Left cardiac atrium (tissue), 4 donors: ENCODE data around the gene MPP4. TPM values are rescaled to one million over a fixed set of nuclear protein-coding genes. Genes with fewer than 3 reads are reported as not detected.
"Not testable (repeated sequence)": the region's sequence is repeated elsewhere in the genome, so short reads cannot be mapped to it uniquely, and the experiment has no call there.

ENCODE experiments used
- ATAC-seq, 2 donors: fragments of 200-7000 bp; cut with Tn5 transposase; one replicate each; pipeline ENCODE4 v1.9.1; 2020; ENCODE audit warnings: mild to moderate bottlenecking in 2 of 2, moderate library complexity in 2 of 2
- DNase-seq: peaks from one replicate; pipeline ENCODE4 v3.0.0-alpha.2; 2020
- intact Hi-C, 2 donors: fragments of 100-400 bp; cut with DNase I; formaldehyde crosslinking; loops; one replicate each; pipeline versions ENCODE4 v1.14.1 to v1.15.1; 2022 to 2023
- total RNA-seq, 2 donors: library from RNA; stranded (reverse); fragmentation: NEBNext Ultra II Directional; extraction: Animal tissue kit (Norgen Biotek cat#: 25700); gene quantifications; one replicate each; pipeline ENCODE4 v1.2.1, GENCODE V29; 2021
- donor health status: DM: no; HTN: yes; CAD: no.
- donor health status: DM: no; HTN: yes; CAD: no; lungs with severe emphysema.
- donor health status: DM: yes; HTN: yes; CAD: no.
- donor health status: Dilated cardiomyopathy.

MPP4 gene
- total RNA-seq, 2 donors from 2014 or later, result 0.10 TPM; not detected in 1

DNA sequence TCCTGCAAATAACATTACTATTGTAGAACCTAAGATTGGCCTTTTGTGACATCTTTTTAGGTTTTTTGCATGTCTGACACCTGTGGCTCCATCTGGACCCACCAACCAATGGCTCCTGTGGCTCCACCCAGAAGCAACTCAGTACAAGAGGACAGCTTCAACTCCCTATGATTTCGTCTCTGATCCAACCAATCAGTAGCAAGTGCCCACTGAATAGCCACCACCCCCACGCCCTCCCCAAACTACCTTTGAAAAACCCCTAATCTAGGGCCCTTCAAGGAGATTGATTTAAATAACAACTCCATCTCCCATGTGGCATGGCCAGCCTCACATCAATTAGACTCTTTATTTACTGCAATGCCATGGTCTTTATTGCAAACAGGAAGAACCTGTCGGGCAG lies 23.6 kb downstream of the MPP4 start:
- DNase-seq, result no peak
- ATAC-seq, result no peak
- intact Hi-C loops, result no loop called here

GRCh38 chr2:201674298-201674697 lies 24.1 kb downstream of the MPP4 start:
- intact Hi-C loops, result no loop called here
- ATAC-seq, result no peak

DNA sequence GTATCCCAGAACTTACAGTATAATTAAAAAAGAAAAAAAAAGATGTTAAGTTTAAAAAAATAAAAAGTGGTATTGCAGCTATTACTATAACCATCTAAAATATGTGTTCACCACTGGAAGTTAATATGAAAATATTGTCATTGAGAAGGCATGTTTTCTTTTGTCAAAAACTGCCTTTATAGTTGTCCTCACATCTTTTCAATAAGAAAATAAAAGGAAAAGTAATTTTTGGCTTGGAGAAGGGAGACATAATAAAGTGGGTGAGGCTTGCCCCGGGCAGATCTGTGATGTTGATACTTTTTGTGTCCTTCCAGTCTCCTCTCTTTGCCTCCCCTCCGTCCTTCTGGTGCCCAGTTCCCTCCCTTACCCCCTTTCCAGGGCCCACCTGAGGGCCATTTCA lies 24.9 kb downstream of the MPP4 start:
- ATAC-seq, result no peak
- DNase-seq, result no peak
- intact Hi-C loops, result no loop called here

More at GRCh38 chr2:201674298-201674697, 24.1 kb downstream of the MPP4 start:
- no peak for DNase-seq

DNA sequence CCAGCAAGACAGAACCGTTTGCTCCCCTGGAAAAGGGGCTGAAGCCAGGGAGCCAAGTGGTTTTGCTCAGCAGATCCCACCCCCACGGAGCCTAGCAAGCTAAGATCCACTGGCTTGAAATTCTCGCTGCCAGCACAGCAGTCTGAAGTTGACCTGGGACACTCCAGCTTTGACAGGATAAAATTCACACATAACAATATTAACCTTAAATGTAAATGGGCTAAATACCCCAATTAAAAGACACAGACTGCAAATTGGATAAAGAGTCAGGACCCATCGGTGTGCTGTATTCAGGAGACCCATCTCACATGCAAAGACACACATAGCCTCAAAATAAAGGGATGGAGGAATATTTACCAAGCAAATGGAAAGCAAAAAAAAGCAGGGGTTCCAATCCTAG lies 27.2 kb downstream of the MPP4 start:
- DNase-seq, intact Hi-C loops, ATAC-seq: not testable (repeated sequence)

DNA sequence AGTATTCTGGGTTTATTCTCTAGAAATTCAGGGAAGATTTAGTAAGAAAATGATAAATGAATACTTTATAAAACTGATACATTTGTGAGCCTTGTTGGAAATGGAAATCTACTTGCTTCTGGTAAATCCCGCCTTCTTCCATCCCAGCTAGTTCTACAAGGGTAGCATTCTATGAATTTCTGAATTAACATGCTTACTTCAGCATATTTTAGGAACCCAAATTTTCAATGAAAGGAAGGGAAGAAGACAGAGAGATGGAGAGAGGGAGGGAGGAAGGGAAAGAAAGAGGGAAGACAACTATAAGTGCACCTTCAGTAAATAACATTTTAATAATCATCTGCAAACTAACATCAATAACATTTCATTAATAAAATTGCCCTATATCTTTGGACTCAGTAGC lies 28.6 kb downstream of the MPP4 start:
- intact Hi-C loops, result no loop called here
- no peak for ATAC-seq
- no peak for DNase-seq

GRCh38 chr2:201668402-201668910 lies 30.0 kb downstream of the MPP4 start:
- DNase-seq (no peak), ATAC-seq (no peak)
- intact Hi-C loops, result no loop called here

DNA sequence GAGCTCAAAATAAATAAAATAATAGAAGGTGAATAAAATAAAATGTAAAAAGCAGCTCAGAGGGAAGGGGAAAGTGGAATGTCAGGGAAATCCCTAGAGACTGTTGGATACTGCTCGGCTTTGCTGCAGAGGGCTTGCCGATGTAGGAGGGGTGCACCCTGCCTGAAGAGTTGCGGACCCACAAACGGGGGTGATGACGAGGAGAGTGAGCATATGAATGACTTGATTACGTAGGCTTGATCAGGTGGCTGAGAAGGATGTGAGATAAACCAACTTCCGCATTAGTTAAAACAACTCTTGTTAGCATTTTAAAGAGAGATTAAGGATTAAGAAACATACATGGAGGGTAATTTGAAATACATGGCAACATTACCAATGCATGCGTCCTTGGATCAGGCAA lies 34.1 kb downstream of the MPP4 start:
- intact Hi-C loops, result no loop called here
- DNase-seq, result no peak
- no peak for ATAC-seq

DNA sequence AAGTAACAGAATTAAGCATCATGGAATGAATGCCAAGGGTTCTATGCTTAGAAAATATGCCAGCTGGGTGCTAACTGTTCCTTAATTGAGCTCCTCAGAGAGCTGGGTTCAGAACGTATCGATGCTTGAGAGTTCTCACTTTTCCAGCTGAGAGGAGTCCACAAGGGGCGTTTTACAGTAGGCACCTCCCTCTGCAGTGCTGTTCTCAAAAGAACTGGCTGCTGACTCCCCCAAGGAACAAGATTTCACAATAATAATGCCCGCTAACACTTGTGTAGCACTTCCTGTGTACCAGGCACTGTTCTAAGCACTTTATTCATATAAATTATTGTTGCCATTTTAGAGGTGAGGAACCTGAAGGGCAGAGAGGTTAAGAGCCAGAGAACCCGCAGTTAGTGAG lies 37.1 kb downstream of the MPP4 start:
- DNase-seq, result no peak
- intact Hi-C loops, result no loop called here
- ATAC-seq, result no peak

GRCh38 chr2:201660293-201660895 lies 38.0 kb downstream of the MPP4 start:
- intact Hi-C loops, result no loop called here
- ATAC-seq (no peak), DNase-seq (no peak)

DNA sequence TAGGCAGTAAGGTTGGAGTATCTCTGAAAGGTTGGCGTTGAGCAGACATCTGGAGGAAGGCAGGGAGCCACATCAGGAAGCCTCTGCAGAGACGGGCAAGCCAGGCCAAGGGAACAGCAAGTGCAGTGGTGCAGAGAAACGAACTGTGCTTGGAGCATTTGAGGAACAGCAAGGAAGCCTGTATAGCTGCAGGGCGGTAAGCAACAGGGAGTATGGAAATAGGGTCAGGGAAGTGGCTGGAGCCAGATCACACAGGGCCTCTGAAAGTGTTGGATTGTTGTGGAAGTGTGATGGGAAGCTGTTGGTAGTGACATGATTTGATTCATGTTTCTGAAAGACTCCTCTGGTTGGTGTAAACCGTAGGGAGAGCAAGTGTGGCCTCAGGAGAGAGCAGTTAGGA lies 41.7 kb downstream of the MPP4 start:
- ATAC-seq, result no peak
- intact Hi-C loops, result no loop called here
- no peak for DNase-seq

DNA sequence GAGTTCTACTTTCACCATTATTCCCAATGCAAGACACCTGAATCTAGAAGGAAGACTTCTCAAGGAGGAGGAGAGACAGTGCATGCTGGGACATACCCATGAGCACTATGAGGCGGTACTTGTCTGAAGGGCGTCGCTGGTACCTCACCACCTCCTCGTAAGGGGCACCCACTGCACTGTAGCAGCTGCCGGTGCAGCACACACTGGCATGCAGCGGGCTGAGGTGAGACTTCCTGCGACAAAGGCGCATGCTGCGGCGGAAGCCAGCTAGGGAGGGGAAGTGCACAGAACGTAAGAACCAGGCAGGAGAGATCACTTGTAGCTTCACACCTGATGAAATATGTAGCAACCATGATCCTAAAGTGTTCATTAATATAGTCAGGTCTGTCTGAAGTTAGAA lies 42.3 kb downstream of the MPP4 start:
- intact Hi-C loops, result no loop called here
- ATAC-seq, result peak in 1 of 2 donors; percentile 35

GRCh38 chr2:201654616-201655384 lies 43.6 kb downstream of the MPP4 start:
- intact Hi-C loops, result no loop called here
- no peak for DNase-seq
- ATAC-seq, result no peak

More for the DNA sequence above, 42.3 kb downstream of the MPP4 start:
- no peak for DNase-seq

- DNase-seq (no peak), ATAC-seq (no peak)
- intact Hi-C loops, result no loop called here
These were observed 45.2 kb downstream of the MPP4 start for GRCh38 chr2:201653221-201653620.

DNA sequence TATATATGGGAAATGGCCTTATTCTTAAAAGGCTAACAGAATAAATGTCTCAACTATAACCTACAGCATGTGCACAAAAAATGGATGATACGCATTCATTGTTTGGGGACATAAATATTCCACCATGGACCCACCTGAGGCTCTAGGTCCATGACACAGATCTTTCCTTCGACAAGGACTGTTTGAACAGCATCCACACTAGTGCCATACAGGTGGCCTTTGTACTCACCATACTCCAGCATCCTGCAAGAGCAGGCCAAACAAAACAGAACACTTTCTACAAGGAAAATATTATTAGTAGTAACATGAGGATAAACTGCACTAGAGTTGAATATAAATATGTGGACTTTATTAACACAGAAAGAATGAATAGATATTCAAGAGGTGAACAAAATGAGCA lies 49.0 kb downstream of the MPP4 start:
- no peak for DNase-seq
- intact Hi-C loops, result no loop called here
- no peak for ATAC-seq

GRCh38 chr2:201647431-201647830 lies 51.0 kb downstream of the MPP4 start:
- no peak for DNase-seq
- intact Hi-C loops, result no loop called here
- no peak for ATAC-seq

DNA sequence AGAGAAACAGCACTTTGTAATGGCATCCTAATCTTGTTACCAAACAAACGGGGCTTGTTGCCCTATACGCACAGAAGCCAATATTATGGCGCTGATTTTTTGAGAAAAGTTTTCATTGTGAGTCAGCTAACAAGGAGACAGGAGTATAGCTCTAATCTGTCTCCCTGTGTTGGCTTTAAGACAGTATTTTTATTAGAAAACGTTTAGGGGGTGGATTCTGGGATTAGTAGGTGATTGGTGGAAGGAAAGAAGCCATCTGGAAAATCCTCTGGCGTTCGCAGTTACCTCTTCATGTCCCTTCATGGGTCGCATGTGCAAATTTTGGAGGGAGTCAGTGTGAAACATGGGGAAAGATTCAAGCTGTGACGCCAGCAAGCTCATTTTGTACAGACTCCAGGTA lies 54.4 kb downstream of the MPP4 start:
- DNase-seq (no peak), ATAC-seq (peak; percentile 7)

GRCh38 chr2:201643216-201643890 lies 55.1 kb downstream of the MPP4 start, which contains the start of gene TMEM237:
Gene TMEM237 (minus strand): TSS chr2:201643503. CDS start chr2:201643400, 103 bp downstream.
- intact Hi-C loops, result no loop called here
- DNase-seq (peak; percentile 45), ATAC-seq (peak; percentile 82 to 87)

More for the DNA sequence above, 54.4 kb downstream of the MPP4 start:
- intact Hi-C loops, result no loop called here

DNA sequence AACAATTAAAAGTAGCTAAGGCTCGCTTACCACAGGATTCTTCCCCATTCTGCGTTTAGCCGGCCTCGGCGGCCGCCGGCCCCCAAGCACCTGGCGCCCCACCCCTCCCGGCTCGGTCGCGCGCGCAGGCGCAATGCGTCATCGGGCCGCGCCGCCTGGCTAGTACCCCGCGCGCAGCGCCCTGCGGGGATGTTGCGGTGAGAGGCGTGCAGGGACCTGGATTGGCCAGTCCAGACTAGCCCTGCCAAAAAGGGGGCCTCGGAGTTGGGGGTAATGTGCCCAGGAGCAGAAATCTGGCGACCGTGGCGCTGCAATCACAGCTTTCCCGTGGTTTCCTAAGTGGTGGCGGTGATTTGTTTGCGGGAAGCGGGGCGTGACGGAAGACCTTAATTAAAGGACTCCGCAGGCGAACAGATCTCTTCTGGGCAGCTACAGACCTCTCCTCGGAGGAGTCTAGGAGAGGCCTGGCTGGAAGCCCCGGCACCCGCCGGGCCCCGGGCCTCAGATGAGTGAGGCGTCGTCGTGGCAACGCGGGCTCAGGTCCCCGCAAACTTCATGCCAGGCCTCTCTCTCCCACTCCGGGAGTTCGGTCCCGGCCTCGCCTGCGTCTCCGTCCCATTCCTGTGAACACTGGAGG lies 55.7 kb downstream of the MPP4 start:
- intact Hi-C loops, result no loop called here
- DNase-seq (peak; percentile 80), ATAC-seq (peak; percentile 93 to 97)

- no peak for DNase-seq
- intact Hi-C loops, result no loop called here
- peak; percentile 24 to 36 for ATAC-seq
These were observed 56.3 kb downstream of the MPP4 start for GRCh38 chr2:201642086-201642578.
